Activated CD8-positive, alpha-beta memory T cell treated with anti-CD3 and anti-CD28 coated beads, Interleukin-2, amount 50 U/mL, for 4 hours (primary cell): ENCODE data around the gene CIITA.
"Not testable (repeated sequence)": the region's sequence is repeated elsewhere in the genome, so short reads cannot be mapped to it uniquely, and the experiment has no call there.

Experiments used
- DNase-seq: peaks from one replicate; pipeline ENCODE4 v3.0.0-alpha.2; 2020

The CIITA gene

DNA sequence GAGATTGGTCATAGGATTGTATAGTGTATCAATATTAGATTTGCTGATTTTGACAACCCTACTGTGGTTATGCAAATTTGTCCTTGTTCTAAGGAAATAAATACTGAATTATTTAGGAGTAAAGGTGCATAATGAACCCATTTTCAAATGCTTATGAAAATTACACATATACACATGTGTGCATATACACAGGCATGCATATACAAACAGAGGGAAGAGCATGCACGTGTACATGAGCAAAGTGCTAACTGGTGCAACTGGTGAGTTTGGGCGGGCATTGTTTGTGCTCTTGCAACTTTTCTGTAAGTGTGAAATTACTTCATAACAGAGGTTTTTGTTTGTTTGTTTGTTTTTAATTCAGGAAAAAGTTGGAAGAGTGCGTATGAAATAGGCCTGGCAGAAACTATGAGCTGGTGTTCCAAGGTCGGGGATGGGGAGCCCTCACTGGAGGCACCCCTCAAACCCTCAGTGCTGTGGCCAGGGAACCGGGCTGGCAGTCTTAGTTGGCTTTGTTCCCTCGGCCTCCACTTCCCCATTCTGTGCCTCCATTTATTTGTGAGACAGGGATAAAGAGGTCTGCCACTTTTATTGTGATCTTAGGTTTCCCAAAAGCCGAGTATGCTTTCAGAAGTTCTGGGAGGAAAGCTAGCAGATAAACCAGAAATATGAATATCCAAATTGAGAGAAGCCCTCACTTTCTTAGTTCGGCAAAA, 59.4 kb downstream of the CIITA start:
- DNase-seq = no peak

DNA sequence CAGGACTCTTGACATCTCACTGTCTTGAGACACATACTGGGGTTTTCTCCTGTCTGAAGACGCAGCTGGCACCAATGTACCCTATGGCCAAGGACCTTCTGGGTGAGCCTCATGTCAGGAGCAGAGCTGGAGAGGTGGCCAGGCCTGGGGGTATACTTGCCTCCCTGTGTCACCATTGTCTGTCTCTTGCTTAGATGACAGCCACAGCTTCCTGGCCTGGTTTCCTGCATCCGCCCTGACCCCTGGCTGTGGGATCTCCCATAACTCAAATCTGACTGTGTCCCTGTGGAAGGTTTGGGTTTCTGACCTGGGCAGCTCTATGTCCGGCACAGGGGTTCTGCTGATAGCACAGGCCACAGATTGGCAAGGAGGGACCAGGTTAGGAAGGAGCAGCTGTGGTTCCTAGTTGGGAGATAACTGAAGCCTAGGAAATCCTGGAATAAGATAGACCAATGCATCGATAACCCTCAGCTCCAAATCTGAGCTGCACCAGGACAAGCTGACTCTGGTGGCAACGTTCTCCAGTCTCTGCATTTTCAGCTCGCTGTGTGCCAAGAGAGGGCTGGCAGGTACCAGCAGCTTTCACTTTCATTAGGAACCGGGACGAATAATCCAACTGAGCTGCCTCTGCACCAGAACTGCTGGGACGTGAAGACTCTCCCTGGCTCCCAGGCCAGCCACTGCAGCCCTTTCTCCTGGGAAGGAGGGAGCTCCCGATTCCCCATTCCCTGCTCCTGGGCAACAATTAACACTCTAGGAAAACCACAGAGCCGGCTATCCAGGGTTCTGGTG, 60.3 kb downstream of the CIITA start:
- DNase-seq = no peak

GRCh38 chr16:10938321-10938720, 61.3 kb downstream of the CIITA start:
- no peak for DNase-seq

DNA sequence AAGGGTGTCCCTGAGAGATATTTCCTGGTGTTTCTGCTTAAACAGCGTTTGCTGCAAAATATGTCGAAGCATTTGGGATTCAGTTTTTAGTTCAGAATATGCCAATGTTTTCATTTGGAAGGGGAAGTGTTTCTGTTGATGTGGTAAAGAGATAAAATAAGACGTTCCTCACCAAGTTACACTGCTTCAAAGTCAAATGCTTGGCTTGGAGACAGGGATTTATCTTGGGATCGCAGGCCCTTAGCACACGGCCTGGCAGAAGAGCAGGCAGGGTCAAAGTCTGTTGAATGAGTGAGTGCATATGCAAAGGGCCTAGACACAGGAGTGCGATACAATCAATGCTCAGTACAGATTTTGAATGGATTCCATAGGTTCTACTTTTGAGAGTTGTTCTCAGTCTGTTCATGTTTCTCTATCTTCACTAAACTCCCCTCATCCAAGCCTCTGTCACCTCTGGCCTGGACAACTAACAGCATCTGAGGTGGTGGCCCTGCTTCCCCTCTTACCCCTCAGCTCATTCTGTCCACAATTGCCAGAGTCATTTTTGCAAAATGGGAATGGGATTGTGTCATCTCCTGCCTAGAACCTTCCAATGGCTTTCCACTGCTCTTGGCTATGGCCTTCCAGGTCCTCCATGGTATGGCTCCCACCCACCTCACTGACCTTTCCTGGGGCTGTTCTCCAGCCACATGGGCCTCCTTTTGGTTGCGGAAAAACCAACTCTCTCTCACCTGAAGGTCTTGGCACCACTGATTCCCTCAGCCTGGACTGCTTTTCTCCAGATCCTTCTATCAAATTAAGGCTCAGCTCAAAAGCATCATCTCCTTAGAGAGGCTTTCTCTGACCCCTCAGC, 62.0 kb downstream of the CIITA start:
- DNase-seq = no peak

GRCh38 chr16:10939649-10940234, 62.7 kb downstream of the CIITA start:
- no peak for DNase-seq

DNA sequence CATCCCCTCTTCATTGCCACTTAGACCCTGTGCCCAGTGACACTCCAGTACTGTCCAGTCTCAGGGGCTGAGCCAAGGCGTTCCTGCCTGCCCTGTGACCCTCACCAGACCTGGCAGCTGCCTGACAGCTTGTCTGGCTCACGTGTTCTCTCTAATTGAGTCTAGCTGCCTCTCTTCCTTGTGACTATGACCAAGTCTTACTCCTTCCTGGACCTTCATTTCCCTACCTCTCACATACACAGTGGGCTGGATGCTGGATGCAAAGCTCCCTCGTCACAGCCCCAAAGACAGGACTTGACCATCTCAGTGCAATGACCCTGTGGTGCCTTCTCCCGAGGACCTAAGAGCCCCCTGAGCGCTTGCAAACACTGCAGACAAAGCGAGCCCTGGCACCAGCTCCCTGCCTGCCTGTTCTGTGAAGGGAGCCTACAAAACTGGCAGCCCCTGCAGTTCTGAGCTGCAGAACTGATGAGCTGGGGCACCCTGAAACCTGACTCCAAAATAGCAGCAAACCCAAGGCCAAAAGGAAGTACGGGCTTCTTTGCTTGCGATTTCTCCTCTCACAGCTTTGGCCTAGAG, 63.6 kb downstream of the CIITA start:
- DNase-seq = no peak

GRCh38 chr16:10941127-10941933, 64.3 kb downstream of the CIITA start:
- no peak for DNase-seq

DNA sequence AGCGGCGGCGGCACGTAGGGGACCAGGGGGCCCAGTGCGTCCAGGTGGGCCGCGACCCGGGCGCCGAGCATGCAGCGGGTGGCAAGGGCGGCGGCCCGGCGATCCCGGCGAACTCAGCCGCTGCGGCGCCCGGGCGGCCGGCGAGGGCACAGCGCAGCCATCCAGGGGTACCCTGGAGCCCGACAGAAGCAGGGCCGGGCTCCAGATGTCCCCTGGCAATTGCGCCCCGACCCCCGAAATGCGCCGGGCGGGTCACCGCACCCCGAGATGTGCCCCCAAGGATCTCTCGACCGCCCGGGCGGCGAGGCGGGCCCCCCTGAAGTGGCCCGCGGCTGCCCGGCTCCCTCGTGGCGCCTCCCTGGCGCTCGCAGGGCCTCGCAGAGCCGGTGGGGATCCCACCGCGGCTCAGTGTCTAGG, 64.9 kb downstream of the CIITA start:
- DNase-seq = not testable (repeated sequence)

DNA sequence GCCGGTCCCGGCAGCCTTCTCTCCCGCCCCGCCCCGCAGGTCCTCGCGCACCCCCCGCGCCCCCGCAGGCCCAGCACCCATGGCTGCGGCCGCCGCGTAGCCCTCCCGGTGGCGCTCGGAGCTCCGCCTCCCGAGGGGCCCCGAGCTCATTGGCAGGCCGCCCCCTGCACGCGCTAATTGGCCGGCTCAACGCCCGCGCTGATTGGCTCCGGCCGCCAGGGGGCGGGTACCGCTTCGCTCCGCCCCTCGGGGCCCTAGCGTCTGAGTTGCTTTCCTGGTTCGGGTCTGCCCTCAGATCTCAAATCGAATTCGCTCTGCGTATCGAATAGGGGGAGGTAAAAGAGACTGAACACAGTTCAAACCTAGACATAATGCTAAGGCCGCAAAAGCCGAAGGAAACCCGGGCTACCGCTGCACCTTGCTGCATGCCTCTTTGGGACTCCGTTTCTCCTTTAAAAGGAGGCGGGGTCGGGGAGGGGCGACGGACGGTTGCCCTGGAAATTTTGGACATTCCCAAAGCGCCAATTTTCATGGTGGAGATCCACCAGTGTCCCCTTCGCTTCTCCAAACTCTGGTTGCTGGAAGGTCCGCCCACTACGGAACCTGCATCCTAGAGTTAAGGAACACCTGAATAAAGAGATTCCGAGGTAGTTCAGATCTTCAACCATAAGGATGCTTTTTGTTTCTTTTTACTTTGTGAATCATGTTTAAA, 65.5 kb downstream of the CIITA start, which contains the start of gene DEXI:
Gene DEXI (minus strand): TSS at position 117 of the 712 bp plus-strand sequence. CDS start 463 bp downstream, outside the sequence.
- peak; percentile 96 for DNase-seq

DNA sequence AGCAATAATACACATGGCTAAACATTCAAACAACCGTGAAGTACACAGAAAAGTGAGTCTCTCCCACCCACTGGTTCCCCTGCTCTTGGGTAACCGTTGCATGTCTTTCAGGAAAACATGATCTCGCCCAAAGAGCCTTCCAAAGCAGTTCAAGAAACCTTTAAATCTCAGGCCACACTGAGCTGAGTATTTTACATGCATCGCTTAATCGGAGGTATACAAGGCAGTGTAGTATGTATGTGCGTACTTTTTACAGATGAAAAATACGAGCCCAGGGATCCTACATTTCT, 66.0 kb downstream of the CIITA start:
- no peak for DNase-seq

GRCh38 chr16:10944249-10945064, 67.5 kb downstream of the CIITA start, which contains the start of gene CLEC16A:
Gene CLEC16A, plus strand, starts transcription at chr16:10944564. Its CDS starts 154 bp downstream, at chr16:10944718.
- peak; percentile 97 for DNase-seq

DNA sequence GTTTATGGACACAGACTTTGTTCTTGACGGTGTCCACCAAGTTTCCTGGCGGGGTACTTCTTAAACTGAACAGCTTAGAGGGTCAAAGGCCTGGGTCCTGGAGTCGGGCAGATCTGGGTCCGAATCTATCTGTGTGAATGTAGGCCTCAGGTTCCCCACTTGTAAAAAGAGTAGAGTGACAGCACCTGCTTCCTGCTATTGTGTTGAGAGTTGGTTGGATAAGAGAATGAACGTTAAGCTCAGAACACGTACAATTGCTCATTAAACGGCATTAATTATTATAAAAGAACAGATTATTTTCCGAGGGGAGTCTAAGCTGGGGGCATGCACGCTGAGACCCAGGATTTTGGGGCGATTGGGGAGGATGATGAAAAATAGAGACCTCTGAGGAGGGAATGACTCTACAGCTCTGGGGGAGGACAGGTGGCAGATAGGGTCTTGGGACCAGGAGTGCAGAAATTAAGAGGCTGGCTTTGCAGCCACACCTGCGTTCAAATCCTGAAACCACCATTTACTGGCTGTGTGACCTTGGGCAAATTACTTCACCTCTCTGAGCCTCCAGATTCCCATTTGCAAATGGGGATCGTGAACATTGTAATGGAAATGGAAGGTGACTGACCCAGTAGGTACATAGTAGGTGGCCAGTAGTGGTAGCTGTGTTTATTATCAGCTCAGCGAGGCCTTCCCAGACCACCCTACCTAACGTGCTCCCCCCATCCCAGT, 68.2 kb downstream of the CIITA start:
- no peak for DNase-seq

DNA sequence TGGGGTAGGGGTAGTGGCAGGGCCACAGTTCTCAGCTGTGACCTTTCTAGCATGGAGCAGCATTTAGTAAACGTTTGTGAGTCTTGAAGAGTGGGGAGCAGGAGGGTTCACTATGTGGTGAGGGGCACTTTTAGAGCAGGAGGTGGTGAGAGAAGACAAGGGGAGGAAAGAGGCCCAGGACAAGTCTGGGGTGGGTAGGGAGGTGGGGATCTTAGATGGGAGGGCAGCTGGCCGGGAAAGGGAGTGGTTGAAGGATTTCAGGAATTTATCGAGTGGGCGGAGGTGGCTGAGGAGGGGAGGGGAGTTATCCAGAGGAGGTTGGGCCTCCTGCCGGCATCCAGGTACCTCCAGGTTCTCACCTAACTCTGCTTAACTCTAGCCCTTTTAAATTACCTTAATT, 69.3 kb downstream of the CIITA start:
- DNase-seq = no peak

- DNase-seq = no peak
These were observed 70.3 kb downstream of the CIITA start for GRCh38 chr16:10947211-10947787.

GRCh38 chr16:10949424-10949970, 72.5 kb downstream of the CIITA start:
- DNase-seq = no peak

GRCh38 chr16:10950393-10950792, 73.4 kb downstream of the CIITA start:
- DNase-seq = no peak

DNA sequence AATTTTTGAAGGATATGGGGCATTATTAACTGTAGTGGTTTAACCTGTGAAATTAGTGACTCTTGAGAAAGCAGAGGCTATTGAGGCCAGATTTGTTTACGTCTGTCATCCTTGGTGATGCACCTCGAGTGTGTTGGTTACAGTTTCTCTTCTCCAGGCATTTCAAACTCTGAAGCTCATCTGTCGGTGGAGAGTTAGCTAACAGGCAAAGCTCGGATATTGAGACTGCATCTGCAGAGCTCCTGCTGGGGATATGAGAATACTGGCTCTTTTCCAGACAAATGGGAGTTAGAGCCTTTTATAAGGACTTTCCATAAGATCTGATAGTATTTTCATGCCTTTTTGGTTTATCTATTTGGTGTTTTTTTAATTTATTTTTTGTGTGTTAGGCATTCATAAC, 74.0 kb downstream of the CIITA start:
- no peak for DNase-seq

- no peak for DNase-seq
These were observed 77.9 kb downstream of the CIITA start for GRCh38 chr16:10954903-10955302.
